Glomerular endothelial cell (primary cell): ENCODE data around the gene SPACA4. TPM values are rescaled to one million over a fixed set of nuclear protein-coding genes. Genes with fewer than 3 reads are reported as not detected.
"Not testable (repeated sequence)": the region's sequence is repeated elsewhere in the genome, so short reads cannot be mapped to it uniquely, and the experiment has no call there.

Experiments used
- DNase-seq: peaks from one replicate; pipeline ENCODE4 v3.0.0-alpha.2; 2011; ENCODE audit warnings: low read depth, low spot score; ENCODE audit errors: extremely low read depth
- total RNA-seq: library from RNA; depleted of rRNA; stranded (reverse); fragments of >200 nt; gene quantifications from 2 replicates; pipeline ENCODE4 v1.2.3, GENCODE V29; 2015

SPACA4 gene
- total RNA-seq, 1 donor from 2014 or later = not detected

DNA sequence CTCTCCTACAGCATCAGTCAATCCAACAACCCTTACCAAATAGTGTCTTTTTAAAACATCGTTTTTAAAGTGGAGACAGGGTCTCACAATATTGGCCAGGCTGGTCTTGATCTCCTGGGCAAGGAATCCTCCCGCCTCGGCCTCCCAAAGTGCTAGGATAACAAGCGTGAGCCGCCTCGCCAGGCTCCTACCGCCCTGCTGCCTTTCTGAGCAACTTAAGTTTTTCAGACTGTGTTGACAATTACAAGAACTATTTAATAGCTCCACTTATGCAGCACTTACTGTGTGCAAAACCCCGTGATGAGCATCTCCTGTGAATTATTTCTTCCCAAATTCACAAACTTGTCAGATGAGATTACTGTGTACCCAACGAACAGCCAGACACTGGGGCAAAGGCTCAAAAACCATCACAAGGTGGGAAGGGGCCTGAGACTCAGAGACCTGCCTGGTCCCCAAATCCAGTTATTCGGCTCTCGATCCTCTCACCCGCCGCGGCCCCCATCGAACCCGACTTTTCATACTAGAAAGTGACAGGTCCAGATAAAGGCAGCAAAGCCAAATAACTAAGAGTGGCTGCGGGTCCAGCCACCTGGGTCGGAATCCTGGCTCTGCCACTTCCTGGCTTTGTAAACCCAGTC is 11.9 kb downstream of the SPACA4 start:
- no peak for DNase-seq

GRCh38 chr19:48618916-48619691 is 12.6 kb downstream of the SPACA4 start, which contains the start of the genes RPL18 and SPHK2:
TSS of gene RPL18 (minus strand) at chr19:48619178. CDS start at chr19:48619143, 35 bp downstream.
TSS of gene SPHK2 (plus strand) at chr19:48619506. CDS start at chr19:48620515, 1,009 bp downstream.
- peak; percentile 96 for DNase-seq

DNA sequence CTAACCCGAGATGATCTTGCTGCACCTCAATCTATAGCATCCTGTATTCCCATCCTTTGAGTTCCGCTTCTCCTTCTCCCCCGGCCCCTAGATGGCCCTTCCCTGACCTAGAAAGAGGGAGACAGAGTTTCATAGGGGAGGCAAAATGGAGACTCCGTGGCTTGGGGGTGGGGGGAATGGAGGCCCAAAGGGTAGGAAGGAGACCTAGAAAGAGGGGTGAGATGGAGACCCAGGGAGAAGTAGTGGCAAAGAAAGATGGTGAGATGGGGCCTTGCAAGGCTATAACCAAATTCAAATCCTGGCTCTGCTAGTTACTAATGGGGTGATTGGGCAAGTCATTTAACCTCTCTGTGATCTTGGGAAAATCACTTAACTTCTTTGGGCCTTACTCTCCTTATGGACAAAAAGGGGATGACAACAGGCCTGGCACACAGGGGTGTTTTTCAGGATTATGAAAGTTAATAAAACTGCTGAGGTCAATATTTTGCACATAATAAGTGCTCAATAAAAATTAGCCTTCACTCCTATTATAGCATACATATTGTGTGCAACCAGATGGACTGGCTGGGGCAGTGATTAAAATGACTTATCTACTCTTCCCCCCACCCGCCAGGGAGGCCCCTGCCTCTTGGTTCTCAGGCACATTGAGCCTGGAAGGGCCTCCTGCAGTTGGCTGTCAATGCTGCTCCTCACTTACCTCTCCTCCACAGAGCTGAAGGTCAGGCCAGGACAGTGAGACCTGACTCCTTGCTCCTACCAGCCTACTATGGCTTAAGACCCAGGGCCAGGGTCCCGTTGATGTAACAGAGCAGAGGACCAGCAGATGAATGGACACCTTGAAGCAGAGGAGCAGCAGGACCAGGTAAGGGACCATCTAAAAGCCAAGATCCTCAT is 13.4 kb downstream of the SPACA4 start:
- no peak for DNase-seq

DNA sequence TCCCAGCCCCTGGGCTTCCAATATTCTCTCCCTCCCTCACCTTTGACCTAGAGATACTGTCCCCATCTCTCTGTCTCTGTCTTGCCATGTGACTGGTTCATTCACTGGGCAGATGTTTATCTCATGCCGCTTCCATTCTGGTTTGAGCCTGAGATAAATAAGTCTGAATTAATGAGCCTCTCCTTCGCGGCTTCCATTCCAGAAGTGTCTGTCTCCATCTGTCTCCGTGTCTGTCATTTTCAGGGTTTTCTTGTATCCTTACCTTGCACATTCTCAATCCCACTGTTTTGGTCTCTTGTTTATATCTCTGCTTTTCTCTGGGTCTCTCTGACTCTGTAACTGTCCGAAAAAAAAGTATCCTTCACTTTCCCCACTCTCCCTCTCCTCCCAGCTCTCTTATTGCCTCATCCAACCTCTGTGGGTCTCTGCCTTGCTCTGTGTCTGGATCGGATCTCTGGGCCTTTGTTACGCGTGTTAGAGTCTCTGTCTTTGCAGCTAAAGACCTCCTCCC is 17.1 kb downstream of the SPACA4 start:
- DNase-seq = no peak

- DNase-seq = no peak
Measured at GRCh38 chr19:48624067-48624594, 17.6 kb downstream of the SPACA4 start.

DNA sequence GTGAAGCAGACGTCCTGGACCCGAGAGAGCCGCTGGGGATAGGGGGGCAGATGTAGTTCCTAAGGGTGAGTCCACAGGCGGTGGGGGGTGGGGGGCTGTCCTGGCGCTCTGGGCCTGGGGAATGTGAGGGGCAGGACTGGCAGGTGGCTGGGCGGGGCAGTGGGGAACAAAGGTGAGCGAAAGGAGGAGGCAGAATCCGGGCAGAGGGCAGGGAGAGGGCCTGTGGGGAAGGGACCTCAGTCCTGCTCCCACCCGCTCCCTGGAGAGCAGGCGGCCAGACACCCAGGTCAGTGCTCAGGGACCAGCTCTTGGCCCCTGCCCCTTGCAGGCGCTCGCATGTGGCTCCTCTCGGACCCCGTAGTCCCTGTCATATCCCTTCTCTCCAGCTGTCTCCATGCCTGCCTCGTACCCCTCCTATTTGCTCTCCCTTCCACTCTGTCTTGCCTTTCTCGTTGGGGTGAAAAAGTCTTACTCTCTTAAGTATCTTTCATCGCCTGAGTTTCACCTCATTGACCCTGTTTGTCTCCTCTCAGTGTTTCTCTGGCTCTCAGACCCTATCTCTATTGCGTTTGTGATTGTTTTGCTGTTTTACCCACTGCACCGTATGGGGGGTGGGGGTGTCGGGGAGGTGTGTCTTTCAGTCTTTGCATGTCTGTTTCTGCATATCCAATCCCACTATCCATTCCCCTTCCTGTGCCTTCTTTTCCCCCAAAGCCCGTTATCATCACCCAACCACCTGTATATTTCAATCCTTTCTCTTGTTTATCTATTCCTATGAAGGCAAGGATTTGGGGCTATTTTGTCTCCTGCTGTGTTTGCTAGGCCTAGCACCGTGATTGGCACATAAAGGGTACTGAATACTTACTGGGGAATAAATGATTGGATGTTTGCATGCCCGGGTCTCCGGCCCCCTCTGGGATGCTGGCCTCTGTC is 18.5 kb downstream of the SPACA4 start:
- no peak for DNase-seq

DNA sequence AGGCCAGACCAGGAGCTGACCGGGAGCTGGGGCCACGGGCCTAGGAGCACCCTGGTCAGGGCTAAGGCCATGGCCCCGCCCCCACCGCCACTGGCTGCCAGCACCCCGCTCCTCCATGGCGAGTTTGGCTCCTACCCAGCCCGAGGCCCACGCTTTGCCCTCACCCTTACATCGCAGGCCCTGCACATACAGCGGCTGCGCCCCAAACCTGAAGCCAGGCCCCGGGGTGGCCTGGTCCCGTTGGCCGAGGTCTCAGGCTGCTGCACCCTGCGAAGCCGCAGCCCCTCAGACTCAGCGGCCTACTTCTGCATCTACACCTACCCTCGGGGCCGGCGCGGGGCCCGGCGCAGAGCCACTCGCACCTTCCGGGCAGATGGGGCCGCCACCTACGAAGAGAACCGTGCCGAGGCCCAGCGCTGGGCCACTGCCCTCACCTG is 19.4 kb downstream of the SPACA4 start:
- no peak for DNase-seq

GRCh38 chr19:48627201-48627864 is 20.8 kb downstream of the SPACA4 start:
- DNase-seq = no peak

- no peak for DNase-seq
Measured at GRCh38 chr19:48627865-48628314, 21.3 kb downstream of the SPACA4 start.

DNA sequence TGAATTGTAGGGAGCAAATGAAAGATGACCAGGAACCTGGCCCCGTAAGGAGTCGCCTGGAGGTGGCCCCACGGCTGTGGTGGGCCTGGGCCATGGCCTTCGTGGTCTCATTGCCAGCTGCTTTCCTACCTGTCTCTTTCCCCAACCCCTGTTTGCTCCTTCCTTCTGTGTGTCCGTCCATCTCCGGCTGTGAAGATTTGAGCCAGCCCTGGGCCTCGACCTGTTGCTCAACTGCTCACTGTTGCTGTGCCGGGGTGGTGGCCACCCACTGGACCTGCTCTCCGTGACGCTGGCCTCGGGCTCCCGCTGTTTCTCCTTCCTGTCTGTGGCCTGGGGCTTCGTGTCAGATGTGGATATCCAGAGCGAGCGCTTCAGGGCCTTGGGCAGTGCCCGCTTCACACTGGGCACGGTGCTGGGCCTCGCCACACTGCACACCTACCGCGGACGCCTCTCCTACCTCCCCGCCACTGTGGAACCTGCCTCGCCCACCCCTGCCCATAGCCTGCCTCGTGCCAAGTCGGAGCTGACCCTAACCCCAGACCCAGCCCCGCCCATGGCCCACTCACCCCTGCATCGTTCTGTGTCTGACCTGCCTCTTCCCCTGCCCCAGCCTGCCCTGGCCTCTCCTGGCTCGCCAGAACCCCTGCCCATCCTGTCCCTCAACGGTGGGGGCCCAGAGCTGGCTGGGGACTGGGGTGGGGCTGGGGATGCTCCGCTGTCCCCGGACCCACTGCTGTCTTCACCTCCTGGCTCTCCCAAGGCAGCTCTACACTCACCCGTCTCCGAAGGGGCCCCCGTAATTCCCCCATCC is 22.1 kb downstream of the SPACA4 start:
- no peak for DNase-seq

DNA sequence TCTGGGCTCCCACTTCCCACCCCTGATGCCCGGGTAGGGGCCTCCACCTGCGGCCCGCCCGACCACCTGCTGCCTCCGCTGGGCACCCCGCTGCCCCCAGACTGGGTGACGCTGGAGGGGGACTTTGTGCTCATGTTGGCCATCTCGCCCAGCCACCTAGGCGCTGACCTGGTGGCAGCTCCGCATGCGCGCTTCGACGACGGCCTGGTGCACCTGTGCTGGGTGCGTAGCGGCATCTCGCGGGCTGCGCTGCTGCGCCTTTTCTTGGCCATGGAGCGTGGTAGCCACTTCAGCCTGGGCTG is 22.7 kb downstream of the SPACA4 start:
- no peak for DNase-seq

- no peak for DNase-seq
Measured at GRCh38 chr19:48629599-48630295, 23.2 kb downstream of the SPACA4 start.

DNA sequence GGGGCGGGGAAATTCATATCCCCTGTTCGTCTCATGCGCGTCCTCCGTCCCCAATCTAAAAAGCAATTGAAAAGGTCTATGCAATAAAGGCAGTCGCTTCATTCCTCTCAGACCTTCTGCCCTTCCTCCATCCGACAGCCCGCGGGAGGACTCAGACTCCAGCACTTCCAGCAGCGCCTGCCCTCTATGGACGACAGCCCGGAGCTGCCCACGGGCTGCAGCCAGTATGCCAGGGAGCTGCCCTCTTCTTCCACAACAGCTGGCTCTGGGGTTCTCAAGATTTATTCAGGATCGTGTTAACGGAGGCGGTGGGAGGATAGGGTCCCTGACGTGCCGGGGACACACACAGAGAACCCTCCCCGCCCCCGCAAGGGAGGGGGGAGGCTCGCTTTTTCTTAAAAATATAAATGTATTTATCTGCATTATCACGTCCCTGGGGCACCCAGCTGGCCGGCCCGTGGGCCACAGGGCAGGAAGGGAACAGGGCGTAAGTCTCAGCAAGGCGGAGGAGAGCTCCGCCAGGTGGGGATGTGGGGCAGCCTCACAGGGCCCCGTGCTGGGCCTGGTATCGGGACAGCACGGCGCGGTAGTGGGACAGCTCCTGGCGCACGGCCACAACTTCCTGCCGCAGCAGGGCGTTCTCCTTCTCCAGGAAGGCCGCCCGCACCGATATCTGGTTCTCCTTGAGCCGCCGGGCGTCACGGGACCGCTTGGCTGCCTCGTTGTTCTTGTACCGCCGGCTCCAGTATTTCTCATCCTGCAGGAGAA is 23.9 kb downstream of the SPACA4 start:
- no peak for DNase-seq

DNA sequence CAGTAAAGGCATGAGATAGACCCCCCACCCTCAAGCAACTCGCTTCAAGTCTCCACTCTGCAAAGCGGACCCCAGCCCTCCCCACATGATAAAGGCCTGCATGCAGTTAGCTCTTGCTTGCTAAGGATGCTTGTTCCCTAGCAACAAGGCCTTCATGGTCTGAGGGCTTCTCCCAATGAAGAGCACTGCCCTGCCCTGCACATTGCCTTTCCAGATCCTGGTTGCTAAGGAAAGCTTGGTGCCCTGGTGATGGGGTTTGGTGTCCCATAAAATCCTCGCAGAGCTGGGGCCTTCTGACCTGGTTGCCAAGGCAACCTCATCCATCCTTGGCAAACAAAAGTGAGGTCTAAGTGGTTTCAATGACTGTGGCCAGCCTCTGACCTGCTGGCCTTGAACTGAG is 24.7 kb downstream of the SPACA4 start:
- DNase-seq = no peak

DNA sequence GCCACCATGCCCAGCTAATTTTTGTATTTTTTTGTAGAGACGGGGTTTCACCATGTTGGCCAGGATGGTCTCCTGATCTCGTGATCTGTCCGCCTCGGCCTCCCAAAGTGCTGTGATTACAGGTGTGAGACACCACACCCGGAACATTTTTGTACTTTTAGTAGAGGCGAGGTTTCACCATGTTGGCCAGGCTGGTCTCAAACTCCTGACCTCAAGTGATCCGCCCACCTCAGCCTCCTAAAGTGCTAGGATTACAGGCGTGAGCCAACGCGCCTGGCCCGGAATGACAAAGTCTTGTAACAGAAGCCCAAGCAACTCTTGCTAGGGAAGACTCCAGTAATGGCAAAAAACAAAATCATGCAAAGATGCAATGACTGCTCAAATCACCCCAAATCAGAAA is 25.7 kb downstream of the SPACA4 start:
- not testable (repeated sequence) for DNase-seq

GRCh38 chr19:48632692-48633147 is 26.2 kb downstream of the SPACA4 start:
- DNase-seq = no peak
